Testis (tissue), 2 donors: ENCODE data around the gene EFNA2.

Source experiments
- CTCF ChIP-seq, 3 experiments: fragments of 450-650 bp in 2 of 3; fragments of 200-600 bp in 1 of 3; sonication (generic) in 1 of 3; IDR thresholded peaks; one replicate each; pipeline ENCODE4 v1.5.1; 2016 to 2019; ENCODE audit warnings: antibody characterized with exemption in 3 of 3, mild to moderate bottlenecking in 2 of 3, moderate library complexity in 1 of 3
- POLR2A ChIP-seq: fragments of 450-650 bp; IDR thresholded peaks from one replicate; pipeline ENCODE4 v1.6.1; 2017; ENCODE audit warnings: antibody characterized with exemption, mild to moderate bottlenecking, moderate library complexity

- TF ChIP-seq POLR2A (no peak), CTCF (IDR thresholded peaks at IDR 0.05) (no peak)
Observed at GRCh38 chr19:1294688-1295087, 9.0 kb downstream of the EFNA2 start.
